Lung microvascular endothelial cell (primary cell): Measurements from ENCODE around the gene GIPC3. TPM values are rescaled to one million over a fixed set of nuclear protein-coding genes. Genes with fewer than 3 reads are reported as not detected.

Experiments
- DNase-seq, 2 donors: peaks; one replicate each; pipeline versions ENCODE4 v3.0.0 to v3.0.0-alpha.2; 2010; ENCODE audit warnings: low read depth in 2 of 2
- total RNA-seq: library from RNA; depleted of rRNA; stranded (reverse); fragments of >200 nt; gene quantifications from 2 replicates; pipeline ENCODE4 v1.2.1, GENCODE V29; 2014

The GIPC3 gene
- total RNA-seq, 1 donor from 2014 or later: 0.20 TPM

DNA sequence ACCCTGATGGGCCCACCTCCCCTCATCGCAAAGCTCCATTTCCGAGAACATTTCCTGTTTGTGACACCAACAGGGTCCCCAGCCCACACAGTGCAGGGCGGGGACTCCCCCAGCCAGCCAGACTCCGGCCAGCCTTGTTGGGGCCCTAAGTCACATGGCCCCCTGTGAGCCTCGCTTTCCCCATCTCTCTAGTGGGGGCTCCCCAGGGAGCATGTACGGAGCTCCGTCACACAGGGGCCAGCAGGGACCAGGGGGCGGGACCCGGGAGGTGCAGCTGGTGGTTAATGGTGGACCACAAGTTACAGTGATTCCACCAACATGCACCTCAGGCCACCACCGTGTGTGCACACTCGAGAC, 19.7 kb downstream of the GIPC3 start:
- DNase-seq: no peak

GRCh38 chr19:3605361-3605760, 20.1 kb downstream of the GIPC3 start:
- DNase-seq: no peak

DNA sequence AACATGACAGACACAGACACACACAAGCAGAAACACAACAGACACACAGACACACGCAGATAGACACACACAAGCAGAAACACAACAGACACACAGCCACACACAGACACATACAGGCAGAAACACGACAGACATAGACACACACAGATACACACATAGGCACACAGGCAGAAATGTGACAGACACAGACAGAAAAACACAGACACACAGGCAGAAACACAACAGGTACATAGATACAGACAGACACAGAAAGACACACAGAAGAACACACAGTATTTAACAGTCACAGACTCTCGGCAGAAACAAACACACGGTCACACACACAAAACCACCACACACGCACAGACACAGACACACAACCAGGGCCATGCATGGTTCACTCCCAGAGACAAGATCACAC, 20.5 kb downstream of the GIPC3 start:
- DNase-seq: no peak

DNA sequence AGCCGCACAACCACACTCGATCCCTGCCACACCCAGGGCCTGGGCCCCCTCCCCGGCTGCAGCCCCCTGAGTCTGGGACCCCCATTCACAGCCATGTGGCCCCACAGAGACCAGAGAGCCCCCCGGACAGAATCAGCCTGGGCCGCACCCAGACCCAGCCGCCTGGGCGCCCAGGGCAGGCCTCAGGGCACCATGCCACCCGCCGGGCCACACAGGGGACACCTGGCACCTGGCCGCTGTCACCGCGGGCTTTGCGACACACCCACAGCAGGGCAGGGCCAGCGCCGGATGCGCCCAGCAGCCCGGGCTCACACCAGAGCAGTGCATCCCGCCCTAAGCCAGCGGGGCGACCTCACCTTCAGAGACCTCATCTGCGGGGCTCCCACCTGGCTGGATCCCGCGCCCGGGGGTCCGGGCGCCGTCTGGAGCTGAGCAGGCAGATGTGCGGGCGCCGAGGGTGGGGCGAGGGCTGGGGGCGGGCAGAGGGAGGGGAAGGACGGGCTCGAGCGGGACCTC, 21.0 kb downstream of the GIPC3 start:
- DNase-seq: peak in 1 of 2 donors; percentile 28

DNA sequence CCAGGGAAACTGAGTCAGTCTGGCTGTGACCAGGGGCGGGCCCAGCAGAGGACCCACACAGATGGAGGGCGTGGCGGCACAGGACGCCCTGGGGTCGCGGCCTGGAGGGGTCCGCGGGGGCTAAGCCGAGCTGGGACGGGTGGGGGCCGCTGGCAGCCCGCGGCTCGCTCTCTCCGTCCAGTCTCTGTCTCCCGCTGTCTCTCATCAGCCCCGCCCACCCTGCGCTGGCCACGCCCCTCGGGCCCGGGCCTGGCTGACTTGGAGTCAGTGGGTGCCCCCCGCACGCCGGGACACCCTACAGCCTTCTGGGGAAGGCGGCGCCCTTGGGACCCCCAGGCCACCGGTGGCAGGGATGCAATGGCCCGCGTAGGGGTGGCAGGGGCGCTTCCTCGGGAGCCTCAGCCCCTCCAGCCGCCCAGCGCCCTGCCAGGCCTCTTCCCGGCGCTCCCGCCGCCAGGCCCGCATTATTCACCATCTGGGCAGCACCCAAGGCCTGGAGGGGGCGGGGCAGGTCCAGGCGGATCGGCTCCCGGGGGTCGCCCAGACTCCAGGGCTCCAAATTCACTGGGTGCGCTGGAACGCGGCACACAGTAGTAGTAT, 21.5 kb downstream of the GIPC3 start, which contains the start of gene TBXA2R:
Gene TBXA2R, minus strand, starts transcription at position 186 of the 600 bp plus-strand sequence. CDS start 6,241 bp downstream, outside the sequence.
- peak; percentile 51 to 63 for DNase-seq

- DNase-seq: peak; percentile 40 to 42
Measured at GRCh38 chr19:3607303-3608078, 22.2 kb downstream of the GIPC3 start.

GRCh38 chr19:3608079-3608641, 22.9 kb downstream of the GIPC3 start:
- no peak for DNase-seq

DNA sequence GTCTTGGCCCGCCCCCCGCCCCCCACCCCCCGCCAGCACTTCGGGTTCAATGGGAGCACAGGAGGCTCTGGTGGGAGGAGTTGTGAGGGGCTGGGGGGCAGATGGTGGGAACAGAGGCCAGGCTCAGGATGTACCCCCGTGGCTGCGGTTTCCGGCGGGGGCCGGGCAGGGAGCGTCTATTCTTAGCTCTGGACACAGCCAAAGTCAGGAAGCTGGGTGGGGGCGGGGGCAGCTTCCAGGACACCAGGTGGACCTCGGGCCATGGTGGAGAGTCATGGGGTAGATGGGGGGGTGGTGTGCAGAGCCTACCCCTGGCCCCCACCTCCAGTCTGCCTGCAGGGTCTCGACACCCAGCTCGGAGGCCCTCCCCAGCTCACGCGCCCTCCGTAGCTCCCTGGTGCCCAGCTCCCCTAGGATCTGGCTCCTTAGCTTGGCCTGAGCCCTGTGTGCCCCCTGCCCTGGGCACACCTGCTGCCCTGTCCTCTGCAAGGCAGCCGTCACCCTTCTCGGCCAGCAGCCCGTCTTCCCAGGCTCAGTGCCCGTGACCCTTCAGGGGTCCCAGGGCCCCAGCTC, 23.6 kb downstream of the GIPC3 start:
- peak; percentile 54 to 55 for DNase-seq

DNA sequence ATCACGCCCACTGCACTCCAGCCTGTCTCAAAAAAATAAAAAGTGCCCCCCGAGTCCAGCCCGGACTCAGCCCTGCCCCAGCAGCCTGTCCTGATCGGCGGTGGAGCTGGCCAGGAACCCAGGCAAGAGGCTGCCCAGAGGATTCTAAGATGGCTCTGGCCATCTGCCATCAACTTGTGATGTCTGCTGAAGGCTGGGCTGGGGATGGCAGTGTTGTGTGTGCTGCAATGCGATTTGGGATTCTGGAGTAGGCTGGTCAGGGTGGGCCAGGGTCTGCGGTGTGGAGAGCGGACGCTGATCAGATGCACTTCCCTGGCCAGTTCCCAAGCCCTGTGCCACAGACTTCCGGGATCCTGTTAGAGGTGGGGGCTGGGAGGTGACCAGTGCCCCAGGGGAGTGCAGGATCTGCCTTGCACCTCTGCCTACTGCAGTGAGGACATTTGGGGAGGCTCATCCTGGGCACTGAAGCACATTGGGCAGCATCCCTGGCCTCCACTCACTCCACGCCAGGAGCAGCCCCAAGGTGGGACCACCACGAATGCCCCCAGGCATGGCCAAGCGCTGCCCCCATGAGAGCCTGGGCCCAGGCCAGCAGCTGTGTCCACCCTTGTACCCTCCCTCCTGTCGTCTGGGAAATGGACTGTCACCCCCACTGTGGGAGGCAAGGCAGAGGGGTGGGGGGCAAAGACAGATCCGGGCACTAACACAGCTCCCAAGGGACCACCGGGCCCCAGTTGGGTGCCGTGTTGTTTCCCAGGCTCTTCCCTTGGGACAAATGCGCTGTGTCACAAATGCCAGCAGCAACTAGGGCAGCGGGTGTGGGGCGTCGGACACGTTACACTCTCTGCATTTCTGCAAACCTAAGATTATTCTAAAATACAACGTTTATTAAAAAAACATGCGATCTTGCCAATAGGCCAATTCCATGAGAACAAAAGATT, 24.8 kb downstream of the GIPC3 start:
- no peak for DNase-seq

DNA sequence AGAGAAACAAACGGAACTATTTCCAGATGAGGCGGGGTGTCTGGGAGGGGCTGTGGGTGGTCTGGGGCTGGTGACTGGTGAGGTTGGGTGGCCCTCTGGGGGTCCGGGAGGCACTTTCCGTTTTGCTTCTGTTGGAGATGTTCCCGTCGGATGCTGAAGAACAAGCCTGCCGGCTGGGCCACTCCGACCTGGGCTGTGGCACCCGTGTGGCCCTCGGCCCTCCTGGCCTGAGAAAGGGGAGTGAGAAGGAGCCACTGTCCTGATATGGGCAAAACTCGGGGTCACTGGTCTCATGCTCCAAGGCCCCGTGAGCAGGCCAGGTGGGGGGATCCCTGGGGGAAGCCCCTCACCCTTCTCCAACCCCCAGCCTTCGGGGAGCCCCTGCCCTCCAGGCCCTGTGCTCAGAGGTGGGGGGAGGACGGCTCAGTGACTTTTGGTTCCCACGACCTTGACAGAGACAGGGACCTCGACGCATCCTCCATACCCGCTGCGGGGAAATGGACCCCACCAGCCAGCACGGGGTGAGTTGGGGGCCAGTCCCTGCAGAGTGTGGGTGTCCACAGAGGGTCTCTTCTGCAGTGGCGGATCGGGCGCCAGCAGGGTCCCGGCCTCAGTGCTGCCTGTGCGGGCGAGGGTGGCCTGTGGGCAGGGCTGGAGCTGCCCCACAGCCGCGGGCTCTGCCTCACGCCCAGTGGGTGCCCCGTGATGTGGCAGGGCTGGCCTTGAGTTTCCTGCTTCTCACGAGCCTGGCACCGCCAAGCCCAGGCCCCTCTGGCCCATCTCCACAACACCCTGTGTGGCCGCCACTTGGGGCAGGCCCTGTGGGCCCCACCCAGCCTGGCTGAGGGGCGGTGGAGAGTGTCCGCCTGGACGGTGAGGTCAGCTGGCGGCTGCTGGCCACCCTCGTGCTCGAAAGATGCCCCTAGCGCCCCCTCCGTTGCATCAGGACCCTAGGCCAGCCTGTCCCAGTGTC, 25.8 kb downstream of the GIPC3 start:
- DNase-seq: no peak

- no peak for DNase-seq
Measured at GRCh38 chr19:3611841-3612240, 26.6 kb downstream of the GIPC3 start.

DNA sequence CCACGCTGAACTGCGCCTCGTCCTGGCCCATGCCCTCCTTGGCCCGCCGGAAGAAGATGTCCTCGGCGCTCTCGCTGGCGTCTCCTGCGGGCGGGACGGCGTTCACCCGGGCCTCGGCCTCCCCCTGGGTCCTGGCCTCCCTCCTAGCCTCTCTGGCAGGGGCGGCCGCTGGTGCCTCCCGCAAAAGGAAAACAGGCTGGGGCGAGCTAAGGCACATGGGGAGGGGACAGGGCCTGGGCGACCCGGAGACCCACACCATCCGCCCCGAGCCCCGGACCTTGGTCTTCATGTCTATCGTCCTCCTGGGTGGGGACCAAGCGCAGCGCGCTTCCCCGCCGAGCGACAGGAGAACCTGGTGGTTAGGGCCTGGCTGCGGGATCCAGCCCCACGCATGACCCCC, 27.1 kb downstream of the GIPC3 start:
- DNase-seq: no peak

GRCh38 chr19:3612901-3613741, 27.8 kb downstream of the GIPC3 start:
- no peak for DNase-seq

DNA sequence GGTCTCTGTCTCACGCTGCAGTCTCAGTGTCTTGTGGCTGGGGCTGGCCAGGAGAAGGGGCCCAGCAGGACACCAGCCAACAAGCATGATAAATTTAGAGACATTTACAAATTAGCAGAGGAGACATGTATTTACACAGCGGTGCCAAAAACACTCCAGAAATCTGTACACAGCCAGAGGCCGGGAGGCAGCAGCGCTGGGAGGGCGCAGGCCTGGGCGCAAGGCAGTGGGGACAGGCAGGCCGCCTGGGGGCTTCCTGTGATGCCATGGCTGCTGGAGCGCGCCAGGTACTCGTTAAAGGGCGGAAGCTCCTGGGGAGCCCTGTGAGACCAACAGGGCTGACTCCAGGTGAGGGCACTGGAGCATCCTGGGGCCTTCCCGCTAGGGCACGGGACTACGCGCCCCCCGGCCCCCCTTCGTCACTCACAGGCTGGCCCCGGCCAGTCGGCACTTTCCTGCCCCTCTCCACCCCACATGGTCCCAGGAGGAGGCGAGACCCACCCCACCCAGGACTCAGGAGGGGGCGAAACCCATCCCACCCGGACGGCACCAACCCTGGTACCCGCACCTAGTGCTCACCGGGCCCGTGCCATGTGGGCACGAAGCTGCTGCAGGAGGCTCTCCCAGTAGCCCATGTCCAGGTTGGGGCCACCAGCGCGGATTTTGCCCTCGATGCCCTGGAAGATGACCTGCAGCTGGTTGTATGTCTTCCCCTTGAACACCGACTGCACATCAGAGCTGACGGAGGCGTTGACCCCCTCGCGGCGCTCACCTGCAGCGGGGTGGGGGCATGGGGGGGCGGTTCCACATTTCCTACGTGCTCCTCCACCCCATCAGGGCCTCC, 28.8 kb downstream of the GIPC3 start:
- no peak for DNase-seq

DNA sequence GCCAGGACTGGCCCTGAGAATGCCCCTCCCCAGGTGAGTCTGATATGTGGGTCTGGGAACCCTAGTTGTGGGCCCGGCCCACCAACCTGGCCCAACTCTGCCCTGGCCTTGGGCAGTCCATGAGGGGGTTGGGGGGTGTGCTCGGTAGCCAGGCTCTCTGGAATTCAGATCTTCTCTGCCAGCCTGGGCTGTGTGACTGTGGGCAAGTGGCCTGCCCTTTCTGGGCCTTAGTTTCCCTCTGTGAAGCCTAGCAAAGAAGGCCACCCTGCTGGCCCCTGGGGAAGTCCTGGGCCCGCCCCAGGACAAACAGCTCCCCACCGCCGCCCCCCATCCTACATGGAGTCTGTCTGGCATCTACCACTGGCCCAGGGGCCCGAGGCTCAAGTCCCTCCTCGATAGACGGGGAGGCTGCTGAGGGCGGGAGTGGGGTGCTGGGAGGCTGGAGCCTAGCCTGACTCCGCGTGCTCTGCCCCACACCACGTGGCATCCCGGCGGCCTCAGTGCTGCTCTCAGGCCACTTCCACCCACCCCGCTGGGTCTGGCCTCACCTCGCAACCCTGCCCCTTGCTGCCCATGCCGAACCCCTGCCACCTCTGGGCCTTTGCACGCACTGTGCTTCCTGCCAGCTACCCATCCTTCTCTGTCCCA, 29.7 kb downstream of the GIPC3 start:
- DNase-seq: no peak

DNA sequence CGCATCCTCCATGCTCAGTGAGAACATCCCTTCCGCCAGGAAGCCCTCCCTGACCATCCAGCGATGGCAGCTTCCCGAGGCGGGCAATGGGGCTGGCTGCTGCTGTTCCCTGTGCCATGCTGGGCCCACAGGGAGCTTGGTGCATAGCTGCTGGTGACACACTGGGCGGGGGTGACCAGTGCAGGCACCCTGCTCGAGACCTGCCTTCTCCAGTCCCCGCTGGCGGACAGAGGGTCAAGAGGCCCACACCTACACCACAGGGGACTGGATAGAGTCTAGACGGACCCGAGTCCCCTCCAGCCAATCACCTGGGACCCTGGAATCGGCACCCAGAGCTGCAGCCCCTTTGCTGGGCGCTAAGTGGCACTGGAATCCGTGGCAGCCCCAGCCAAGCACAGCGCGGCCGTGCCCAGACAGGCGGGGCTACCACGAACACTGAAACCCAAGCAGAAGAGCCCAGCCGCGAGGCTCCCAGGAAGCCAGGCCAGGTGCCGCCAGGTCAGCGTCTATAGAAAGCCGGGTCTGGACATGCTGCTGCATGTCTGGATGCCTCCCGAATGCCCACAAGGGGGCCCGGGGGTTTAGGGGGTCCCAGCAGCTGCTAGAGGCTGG, 30.4 kb downstream of the GIPC3 start:
- no peak for DNase-seq

DNA sequence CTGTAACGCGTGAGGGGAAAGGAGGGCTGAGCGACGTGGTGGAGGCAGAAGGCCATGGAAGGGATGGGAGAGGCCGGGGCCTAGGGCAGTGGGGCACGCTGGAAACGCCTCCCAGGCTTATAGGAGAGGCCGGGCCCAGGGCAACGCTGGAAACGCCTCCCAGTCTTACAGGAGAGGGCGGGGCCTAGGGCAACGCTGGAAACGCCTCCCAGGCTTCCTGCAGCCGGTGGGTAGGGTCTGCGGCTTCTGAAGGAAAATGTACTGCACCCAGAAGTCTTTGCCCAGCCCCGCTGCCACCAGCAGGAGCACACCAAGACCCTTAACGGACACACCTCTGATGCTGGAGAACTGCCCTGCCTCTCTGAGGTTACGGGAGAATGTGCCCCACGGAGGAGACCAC, 32.2 kb downstream of the GIPC3 start:
- DNase-seq: no peak
